ENCODE measurements around the gene PNCK.
"Not testable (repeated sequence)": the region's sequence is repeated elsewhere in the genome, so short reads cannot be mapped to it uniquely, and the experiment has no call there.

Gene PNCK

DNA sequence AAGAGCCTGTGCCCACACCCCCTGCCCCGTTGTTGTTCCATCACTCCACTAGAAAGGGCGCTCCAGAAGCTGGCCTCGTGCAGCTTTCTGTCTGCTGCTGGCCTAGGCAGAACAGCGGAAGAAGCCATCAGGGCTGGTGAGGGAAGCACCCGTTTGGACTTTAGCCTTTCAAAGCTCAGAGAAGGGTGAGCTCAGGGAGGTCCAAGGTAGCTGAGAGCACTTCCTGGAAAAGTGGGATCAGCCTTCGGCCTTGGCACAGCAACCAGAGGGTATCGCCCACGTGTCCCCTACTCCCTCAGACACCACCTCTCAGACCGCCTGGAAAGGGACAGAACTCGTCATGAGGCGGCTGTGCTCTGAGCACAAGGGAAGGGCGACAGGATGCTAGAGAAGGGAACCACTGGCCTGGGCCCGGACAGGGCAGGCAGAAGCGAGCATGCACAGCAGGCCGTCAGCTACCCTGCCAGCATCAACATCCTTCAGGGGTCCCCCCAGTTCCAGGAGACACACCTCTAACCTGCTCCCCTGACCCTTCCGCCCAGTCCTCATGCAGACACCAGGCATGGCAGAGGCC lies 25.7 kb upstream of the PNCK start:
- not testable (repeated sequence) for DNase-seq (ENCODE audit: low read depth)

DNA sequence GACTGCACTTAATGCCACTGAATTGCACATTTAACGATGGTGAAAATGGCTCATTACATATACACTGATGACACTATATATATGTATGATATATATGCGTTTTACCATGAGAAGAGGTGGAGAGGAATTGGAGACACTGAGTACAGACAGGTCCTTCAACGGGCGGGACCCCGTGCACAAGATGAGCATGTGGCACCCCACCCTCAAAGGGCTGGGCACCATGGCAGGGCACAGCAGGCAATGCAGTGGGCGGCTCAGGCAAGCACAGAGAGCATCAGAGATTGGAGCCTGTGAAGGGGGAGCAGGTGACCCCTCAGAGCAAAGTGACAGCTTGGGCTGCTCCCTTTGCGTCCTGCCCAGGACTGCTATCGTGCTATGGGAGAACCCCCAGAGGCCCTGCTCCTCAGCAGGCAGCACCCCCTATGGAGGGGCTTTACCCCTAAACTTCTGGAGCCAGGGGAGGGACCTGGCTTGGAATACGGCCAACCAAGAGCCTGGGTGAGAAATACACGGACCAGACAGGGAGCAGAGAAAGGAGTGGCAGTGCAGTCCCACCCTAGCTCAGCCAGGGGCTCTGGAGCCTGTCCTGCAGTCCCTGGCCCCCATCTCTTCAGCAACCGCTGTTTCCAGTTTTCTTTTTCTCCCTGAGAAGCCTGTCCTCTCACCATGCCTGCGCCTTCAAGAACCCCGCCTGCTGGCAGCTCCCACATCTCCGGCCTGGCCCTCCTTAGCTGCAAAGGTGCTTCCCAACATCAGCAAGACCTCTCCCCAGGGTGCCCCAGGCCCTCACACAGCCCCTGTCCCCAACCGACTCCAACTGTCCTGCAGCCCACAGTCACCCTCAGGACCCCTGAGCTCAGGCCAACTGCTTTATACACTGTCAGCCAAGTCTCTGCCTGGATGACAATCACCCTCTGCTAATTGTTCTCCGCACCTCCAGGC lies 24.6 kb upstream of the PNCK start:
- DNase-seq (ENCODE audit: low read depth): no peak

- DNase-seq (ENCODE audit: low read depth): not testable (repeated sequence)
Measured at GRCh38 chrX:153696986-153697722, 23.5 kb upstream of the PNCK start.

DNA sequence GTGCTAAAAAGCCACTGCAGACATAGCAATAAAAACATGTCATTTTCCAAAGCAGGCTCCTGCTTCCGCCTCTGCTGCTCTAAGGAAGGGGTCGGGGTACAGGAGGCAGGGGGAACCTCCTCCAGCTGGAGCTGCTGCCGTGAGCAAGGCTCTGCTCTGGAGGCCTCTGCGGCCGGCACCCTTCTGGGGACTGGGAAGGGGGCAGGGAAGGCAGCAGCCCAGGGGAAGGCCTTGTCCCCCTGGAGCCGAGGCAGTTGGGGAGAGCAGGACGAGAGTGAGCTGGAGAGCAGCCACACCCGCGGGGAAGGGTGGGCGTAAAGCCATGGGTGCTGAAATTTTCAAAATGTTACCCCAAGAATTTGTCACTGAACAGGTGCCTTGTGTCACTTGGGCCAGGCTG lies 22.9 kb upstream of the PNCK start:
- not testable (repeated sequence) for DNase-seq (ENCODE audit: low read depth)

DNA sequence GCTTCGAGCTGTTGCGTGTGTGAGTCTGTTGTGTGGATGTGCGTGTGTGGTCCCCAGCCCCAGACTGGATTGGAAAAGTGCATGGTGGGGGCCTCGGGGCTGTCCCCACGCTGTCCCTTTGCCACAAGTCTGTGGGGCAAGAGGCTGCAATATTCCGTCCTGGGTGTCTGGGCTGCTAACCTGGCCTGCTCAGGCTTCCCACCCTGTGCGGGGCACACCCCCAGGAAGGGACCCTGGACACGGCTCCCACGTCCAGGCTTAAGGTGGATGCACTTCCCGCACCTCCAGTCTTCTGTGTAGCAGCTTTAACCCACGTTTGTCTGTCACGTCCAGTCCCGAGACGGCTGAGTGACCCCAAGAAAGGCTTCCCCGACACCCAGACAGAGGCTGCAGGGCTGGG lies 22.5 kb upstream of the PNCK start:
- DNase-seq (ENCODE audit: low read depth): no peak

DNA sequence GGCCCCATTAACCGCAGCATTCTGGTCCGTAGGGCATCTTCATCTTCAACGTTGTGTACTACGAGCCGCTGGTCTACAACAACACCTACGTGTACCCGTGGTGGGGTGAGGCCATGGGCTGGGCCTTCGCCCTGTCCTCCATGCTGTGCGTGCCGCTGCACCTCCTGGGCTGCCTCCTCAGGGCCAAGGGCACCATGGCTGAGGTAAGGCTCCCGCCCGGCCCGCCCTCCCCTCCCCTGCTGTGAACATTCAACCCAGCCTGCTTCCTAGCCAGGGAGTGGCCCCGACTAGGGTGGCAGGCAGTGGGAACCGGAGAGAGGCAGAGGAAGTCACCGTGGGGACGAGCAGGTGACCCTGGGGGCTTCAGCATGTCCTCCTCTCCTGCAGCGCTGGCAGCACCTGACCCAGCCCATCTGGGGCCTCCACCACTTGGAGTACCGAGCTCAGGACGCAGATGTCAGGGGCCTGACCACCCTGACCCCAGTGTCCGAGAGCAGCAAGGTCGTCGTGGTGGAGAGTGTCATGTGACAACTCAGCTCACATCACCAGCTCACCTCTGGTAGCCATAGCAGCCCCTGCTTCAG lies 21.2 kb upstream of the PNCK start:
- DNase-seq (ENCODE audit: low read depth): no peak

- not testable (repeated sequence) for DNase-seq (ENCODE audit: low read depth)
Measured at GRCh38 chrX:153694256-153694655, 20.6 kb upstream of the PNCK start.

GRCh38 chrX:153693216-153694086 lies 19.8 kb upstream of the PNCK start:
- DNase-seq (ENCODE audit: low read depth): no peak

GRCh38 chrX:153692611-153693156 lies 19.1 kb upstream of the PNCK start:
- no peak for DNase-seq (ENCODE audit: low read depth)

DNA sequence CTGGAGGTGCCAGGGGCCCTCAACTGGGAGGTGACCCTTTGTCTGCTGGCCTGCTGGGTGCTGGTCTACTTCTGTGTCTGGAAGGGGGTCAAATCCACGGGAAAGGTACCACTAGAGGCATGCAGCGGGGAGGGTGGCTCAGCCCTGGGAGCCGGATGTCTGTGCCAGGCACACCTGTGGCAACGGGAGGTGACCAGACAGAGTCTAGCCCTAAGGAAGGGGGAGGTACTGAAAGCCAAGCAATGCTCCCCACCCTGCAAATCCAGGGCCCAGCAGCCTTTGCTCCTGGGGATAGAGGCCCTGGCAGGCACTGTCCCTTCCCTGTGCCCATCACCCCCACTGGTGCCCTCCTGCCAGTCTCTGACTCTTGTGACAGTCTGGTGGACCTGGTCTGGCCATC lies 18.4 kb upstream of the PNCK start:
- no peak for DNase-seq (ENCODE audit: low read depth)

DNA sequence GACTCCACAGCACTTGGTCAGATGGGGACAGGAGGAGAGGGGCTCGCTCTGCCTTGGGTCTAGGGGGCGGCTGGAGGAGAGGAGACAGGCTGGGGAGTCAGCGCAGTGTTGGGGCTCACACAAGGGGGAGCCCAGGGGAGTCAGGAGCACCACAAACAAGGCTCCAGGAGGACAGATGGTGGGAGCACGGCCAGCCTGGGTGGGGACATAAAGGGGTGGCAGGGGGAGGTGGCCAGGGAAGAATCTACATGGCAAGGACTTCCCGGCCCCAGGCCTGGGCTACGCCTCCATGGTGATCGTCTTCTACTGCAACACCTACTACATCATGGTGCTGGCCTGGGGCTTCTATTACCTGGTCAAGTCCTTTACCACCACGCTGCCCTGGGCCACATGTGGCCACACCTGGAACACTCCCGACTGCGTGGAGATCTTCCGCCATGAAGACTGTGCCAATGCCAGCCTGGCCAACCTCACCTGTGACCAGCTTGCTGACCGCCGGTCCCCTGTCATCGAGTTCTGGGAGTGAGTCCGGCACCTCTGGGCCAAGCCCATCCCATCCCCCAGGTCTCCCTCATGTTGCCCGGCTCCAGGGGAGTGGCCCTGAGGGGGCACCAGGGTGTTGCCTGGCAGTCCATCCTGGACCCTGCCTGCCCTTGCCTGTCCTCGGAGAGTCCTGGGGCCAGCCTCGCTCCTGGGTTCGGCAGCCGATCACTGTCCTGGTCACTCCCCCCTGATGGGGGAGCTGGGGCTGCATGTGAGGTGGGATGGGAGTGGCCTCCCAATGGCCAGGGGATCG lies 17.6 kb upstream of the PNCK start:
- not testable (repeated sequence) for DNase-seq (ENCODE audit: low read depth)

- no peak for DNase-seq (ENCODE audit: low read depth)
Measured at GRCh38 chrX:153690466-153690865, 16.9 kb upstream of the PNCK start.

DNA sequence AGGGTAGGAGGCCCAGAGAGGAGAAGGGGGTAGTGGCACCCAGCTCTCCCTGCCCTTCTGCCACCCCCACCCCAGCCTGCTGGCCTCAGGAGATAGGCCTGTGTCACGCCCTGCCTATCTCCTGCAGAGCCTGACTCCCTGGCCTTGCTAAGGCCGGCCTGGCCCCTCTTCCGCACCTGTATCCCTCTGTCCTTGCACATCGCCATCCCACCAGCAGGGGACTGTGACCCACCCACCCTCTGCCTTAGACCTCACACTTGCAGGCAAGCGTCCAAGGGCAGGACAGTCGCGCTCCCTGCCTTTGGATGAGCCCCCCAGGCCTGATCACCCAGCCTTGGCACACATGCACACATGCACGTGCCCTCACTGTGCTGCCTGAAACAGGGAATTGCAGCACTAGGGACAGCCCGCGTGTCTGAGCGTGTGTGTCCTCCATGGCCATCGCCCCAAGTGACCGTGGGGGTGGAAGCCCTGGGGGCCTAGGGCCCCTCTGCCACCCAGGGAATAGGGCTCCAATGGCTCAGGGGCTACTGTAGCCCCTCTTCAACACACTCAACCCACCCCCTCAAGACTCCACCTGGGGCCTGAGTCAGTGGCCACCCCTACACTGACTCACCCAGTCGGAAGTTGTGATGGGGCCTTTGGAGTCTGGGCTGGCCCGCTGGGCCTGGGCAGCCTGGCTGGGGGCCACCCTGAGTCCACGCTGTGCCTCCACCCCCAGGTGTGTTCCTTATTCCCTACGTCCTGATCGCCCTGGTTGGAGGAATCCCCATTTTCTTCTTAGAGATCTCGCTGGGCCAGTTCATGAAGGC lies 16.2 kb upstream of the PNCK start:
- DNase-seq (ENCODE audit: low read depth): no peak

- no peak for DNase-seq (ENCODE audit: low read depth)
Measured at GRCh38 chrX:153688911-153689590, 15.4 kb upstream of the PNCK start.

DNA sequence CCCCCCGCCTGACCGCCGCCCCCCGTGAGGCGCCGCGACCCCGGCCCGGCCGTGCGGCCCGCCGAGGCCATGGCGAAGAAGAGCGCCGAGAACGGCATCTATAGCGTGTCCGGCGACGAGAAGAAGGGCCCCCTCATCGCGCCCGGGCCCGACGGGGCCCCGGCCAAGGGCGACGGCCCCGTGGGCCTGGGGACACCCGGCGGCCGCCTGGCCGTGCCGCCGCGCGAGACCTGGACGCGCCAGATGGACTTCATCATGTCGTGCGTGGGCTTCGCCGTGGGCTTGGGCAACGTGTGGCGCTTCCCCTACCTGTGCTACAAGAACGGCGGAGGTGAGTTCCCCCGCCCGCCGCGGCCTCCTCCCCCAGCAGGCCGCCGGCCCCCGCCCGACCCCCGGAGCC lies 14.9 kb upstream of the PNCK start:
- no peak for DNase-seq (ENCODE audit: low read depth)

- DNase-seq (ENCODE audit: low read depth): no peak
Measured at GRCh38 chrX:153688071-153688470, 14.5 kb upstream of the PNCK start.

DNA sequence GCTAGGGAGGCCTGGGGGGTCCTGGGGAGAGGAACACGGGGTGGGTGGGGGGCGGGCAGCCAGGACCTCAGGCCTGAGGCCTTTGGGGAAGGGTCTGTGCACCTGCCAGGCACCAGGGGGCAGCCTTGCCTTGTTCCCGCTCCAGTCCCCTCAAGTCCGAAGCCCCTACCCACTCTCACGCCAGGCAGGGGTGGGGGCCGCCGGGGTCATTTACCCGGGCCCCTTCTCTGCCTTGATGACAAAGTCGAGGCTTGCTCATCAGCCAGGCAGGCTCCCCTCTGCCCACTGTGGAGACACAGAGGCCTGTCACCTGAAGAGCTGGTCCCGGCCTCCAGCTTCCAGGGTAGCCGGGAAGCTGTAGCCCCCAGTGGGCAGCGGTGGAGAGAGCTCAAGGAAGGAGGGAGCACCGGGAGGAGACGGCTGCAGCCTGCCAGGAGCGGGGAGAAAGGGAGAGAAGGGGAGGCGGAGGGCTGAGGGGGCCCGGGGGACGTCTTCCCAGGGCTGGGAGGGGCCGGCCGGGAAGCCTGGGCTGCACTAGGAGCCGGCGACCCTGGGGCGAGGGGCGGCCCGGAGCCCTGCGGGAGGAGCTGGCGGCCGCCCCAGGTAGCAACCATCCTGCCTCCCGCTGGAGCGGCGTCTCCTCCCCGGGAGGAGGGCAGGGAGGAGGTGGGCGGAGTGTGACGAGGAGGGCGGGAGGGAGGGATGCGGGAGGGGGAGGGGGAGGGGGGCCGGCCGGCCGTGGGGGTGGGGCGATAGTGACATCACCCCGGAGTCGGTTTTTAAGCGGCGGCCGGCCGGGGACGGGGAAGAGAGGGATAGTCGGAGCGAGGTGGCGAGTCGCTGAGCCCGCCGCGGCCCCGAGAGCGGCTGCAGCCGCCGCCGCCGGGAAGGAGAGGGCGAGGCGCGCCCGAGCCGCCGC lies 13.8 kb upstream of the PNCK start, which contains the start of gene SLC6A8:
Gene SLC6A8 (plus strand): TSS at position 806 of the 919 bp plus-strand sequence. CDS start 649 bp downstream, outside the sequence.
- no peak for DNase-seq (ENCODE audit: low read depth)

GRCh38 chrX:153686711-153687110 lies 13.1 kb upstream of the PNCK start:
- DNase-seq (ENCODE audit: low read depth): no peak

All from GM04503 (cell line).